GM18526 (cell line): ENCODE measurements around the gene ARHGAP26.

Experiments
- POLR2A ChIP-seq: IDR thresholded peaks from 3 replicates; pipeline ENCODE4 v1.6.1; 2011; ENCODE audit not compliant: insufficient read length; ENCODE audit errors: extremely low read depth

ARHGAP26 gene

GRCh38 chr5:142810081-142810480 is 39.9 kb downstream of the ARHGAP26 start:
- TF ChIP-seq POLR2A: no peak

- no peak for TF ChIP-seq POLR2A
Measured at GRCh38 chr5:142810743-142811290, 40.6 kb downstream of the ARHGAP26 start.

- no peak for TF ChIP-seq POLR2A
Measured at GRCh38 chr5:142811866-142812557, 41.8 kb downstream of the ARHGAP26 start.

- TF ChIP-seq POLR2A: no peak
Measured at GRCh38 chr5:142813220-142813619, 43.0 kb downstream of the ARHGAP26 start.

GRCh38 chr5:142814122-142814521 is 43.9 kb downstream of the ARHGAP26 start:
- TF ChIP-seq POLR2A: no peak

- no peak for TF ChIP-seq POLR2A
Measured at GRCh38 chr5:142815469-142815868, 45.3 kb downstream of the ARHGAP26 start.

- no peak for TF ChIP-seq POLR2A
Measured at GRCh38 chr5:142816531-142817430, 46.6 kb downstream of the ARHGAP26 start.

- TF ChIP-seq POLR2A: no peak
Measured at GRCh38 chr5:142817949-142818431, 47.8 kb downstream of the ARHGAP26 start.

- no peak for TF ChIP-seq POLR2A
Measured at GRCh38 chr5:142819292-142819691, 49.1 kb downstream of the ARHGAP26 start.

- no peak for TF ChIP-seq POLR2A
Measured at GRCh38 chr5:142819825-142820224, 49.6 kb downstream of the ARHGAP26 start.

- no peak for TF ChIP-seq POLR2A
Measured at GRCh38 chr5:142820447-142820846, 50.3 kb downstream of the ARHGAP26 start.

- no peak for TF ChIP-seq POLR2A
Measured at GRCh38 chr5:142821034-142821732, 51.0 kb downstream of the ARHGAP26 start.

GRCh38 chr5:142821733-142822487 is 51.7 kb downstream of the ARHGAP26 start:
- TF ChIP-seq POLR2A: no peak

- no peak for TF ChIP-seq POLR2A
Measured at GRCh38 chr5:142823126-142823525, 52.9 kb downstream of the ARHGAP26 start.
